IMR-90 (cell line): ENCODE measurements around the gene BEGAIN. TPM values are rescaled to one million over a fixed set of nuclear protein-coding genes. Genes with fewer than 3 reads are reported as not detected.

ENCODE experiments used
- ATAC-seq: fragments of 200-7000 bp; cut with Tn5 transposase; 2 replicates; pipeline ENCODE4 v1.9.1; 2020; ENCODE audit warnings: low read depth, mild to moderate bottlenecking, moderate library complexity
- BruUV-seq: library from RNA; stranded (reverse); fragments of 400-500 nt; replicated peaks from 2 replicates; lab custom pipeline; 2021; lab: Mats Ljungman, UMichigan
- CTCF ChIA-PET: fragments of 300-600 bp; formaldehyde crosslinking; extraction: SDS; loops from one replicate; lab custom pipeline; 2021; ENCODE audit warnings: antibody characterized with exemption; lab: Yijun Ruan, JAX
- POLR2A ChIA-PET: fragments of 300-600 bp; sonication (Branson Sonifier 250); formaldehyde crosslinking; loops from one replicate; lab custom pipeline; 2022; ENCODE audit warnings: antibody characterized with exemption; ENCODE audit not compliant: unreplicated experiment; lab: Charles Lee
- DNase-seq: peaks from one replicate; pipeline ENCODE4 v3.0.0; 2013
- H2AFZ ChIP-seq: replicated peaks from 2 replicates; pipeline ENCODE3; 2013; ENCODE audit warnings: low read length, mild to moderate bottlenecking; ENCODE audit not compliant: poor library complexity
- H2AK5ac ChIP-seq: 2 replicates; pipeline ENCODE4 v1.6.1; 2013; ENCODE audit warnings: low read depth, low read length, inconsistent platforms
- H2AK9ac ChIP-seq: replicated peaks from 2 replicates; pipeline ENCODE3; 2013; ENCODE audit warnings: mild to moderate bottlenecking, low read depth, low read length, moderate library complexity; ENCODE audit not compliant: poor library complexity
- H2BK120ac ChIP-seq: 2 replicates; pipeline ENCODE4 v1.6.1; 2013; ENCODE audit warnings: low read depth, low read length, inconsistent platforms
- H2BK15ac ChIP-seq: 3 replicates; pipeline ENCODE4 v1.6.1; 2013; ENCODE audit warnings: low read depth, low read length, inconsistent platforms
- H2BK20ac ChIP-seq: 2 replicates; pipeline ENCODE4 v1.6.1; 2013; ENCODE audit warnings: low read depth, mild to moderate bottlenecking, inconsistent platforms, low read length, moderate library complexity
- H2BK5ac ChIP-seq: 2 replicates; pipeline ENCODE4 v1.6.1; 2013; ENCODE audit warnings: mild to moderate bottlenecking, low read depth, low read length, inconsistent platforms; ENCODE audit not compliant: poor library complexity, severe bottlenecking
- H3K14ac ChIP-seq: replicated peaks from 2 replicates; pipeline ENCODE4 v1.6.1; 2013; ENCODE audit warnings: low read depth, low read length, inconsistent platforms
- H3K18ac ChIP-seq: 2 replicates; pipeline ENCODE4 v1.6.1; 2013; ENCODE audit warnings: low read depth, low read length, control low read depth
- H3K23ac ChIP-seq: 2 replicates; pipeline ENCODE4 v1.6.1; 2013; ENCODE audit warnings: low read depth, low read length, inconsistent platforms
- H3K27ac ChIP-seq: 2 replicates; pipeline ENCODE4 v1.5.1; 2013; ENCODE audit warnings: mild to moderate bottlenecking, control low read depth, low read length; ENCODE audit not compliant: insufficient read depth
- H3K27me3 ChIP-seq: 2 replicates; pipeline ENCODE4 v1.6.1; 2013; ENCODE audit warnings: low read length; ENCODE audit not compliant: control insufficient read depth, insufficient read depth
- H3K36me3 ChIP-seq: 2 replicates; pipeline ENCODE4 v1.6.1; 2013; ENCODE audit warnings: low read length, mixed read lengths; ENCODE audit not compliant: control insufficient read depth, insufficient read depth
- H3K4ac ChIP-seq: 2 replicates; pipeline ENCODE4 v1.6.1; 2013; ENCODE audit warnings: low read depth, low read length, inconsistent platforms
- H3K4me1 ChIP-seq: 2 replicates; pipeline ENCODE4 v1.6.1; 2013; ENCODE audit warnings: low read length, mixed read lengths; ENCODE audit not compliant: control insufficient read depth, insufficient read depth
- H3K4me2 ChIP-seq: 2 replicates; pipeline ENCODE4 v1.6.1; 2013; ENCODE audit warnings: low read depth, mild to moderate bottlenecking, control low read depth, low read length, moderate library complexity
- H3K4me3 ChIP-seq: 2 replicates; pipeline ENCODE4 v1.5.1; 2013; ENCODE audit warnings: low read depth, mild to moderate bottlenecking, control low read depth, low read length, moderate library complexity; ENCODE audit not compliant: insufficient read depth
- H3K56ac ChIP-seq: 2 replicates; pipeline ENCODE4 v1.6.1; 2013; ENCODE audit warnings: low read length, inconsistent platforms; ENCODE audit not compliant: insufficient read depth; ENCODE audit errors: extremely low read depth
- H3K79me1 ChIP-seq, 2 experiments: 2 replicates each; pipeline ENCODE4 v1.6.1; 2013; ENCODE audit warnings: low read length in 2 of 2, inconsistent platforms in 1 of 2, low read depth in 1 of 2
- H3K9ac ChIP-seq: 2 replicates; pipeline ENCODE4 v1.6.1; 2013; ENCODE audit warnings: low read depth, low read length, control low read depth
- H3K9me1 ChIP-seq: 2 replicates; pipeline ENCODE4 v1.6.1; 2013; ENCODE audit warnings: low read length, inconsistent platforms; ENCODE audit not compliant: insufficient read depth
- H3K9me3 ChIP-seq: 2 replicates; pipeline ENCODE4 v1.6.1; 2013; ENCODE audit warnings: low read length; ENCODE audit not compliant: control insufficient read depth, insufficient read depth
- H4K20me1 ChIP-seq: 2 replicates; pipeline ENCODE4 v1.6.1; 2013; ENCODE audit warnings: low read length, inconsistent platforms; ENCODE audit not compliant: insufficient read depth
- H4K5ac ChIP-seq: 2 replicates; pipeline ENCODE4 v1.6.1; 2013; ENCODE audit warnings: mild to moderate bottlenecking, low read depth, low read length, control low read depth
- H4K8ac ChIP-seq, 2 experiments: 2 replicates each; pipeline ENCODE4 v1.6.1; 2013; ENCODE audit warnings: low read depth in 2 of 2, low read length in 2 of 2, control low read depth in 1 of 2, inconsistent platforms in 1 of 2
- H4K91ac ChIP-seq: 2 replicates; pipeline ENCODE4 v1.6.1; 2013; ENCODE audit warnings: low read depth, low read length, inconsistent platforms; ENCODE audit not compliant: insufficient read depth
- CHD1 ChIP-seq: IDR thresholded peaks from 2 replicates; pipeline ENCODE4 v1.6.1; 2012; ENCODE audit warnings: low read depth, low read length, improper control_type of control experiment
- CTCF ChIP-seq: conservative IDR thresholded peaks from 2 replicates; pipeline ENCODE4 v1.5.1; 2012; ENCODE audit warnings: mild to moderate bottlenecking, low read depth, low read length, improper control_type of control experiment
- ELK1 ChIP-seq: fragments of 150-350 bp; IDR thresholded peaks from 2 replicates; pipeline ENCODE4 v1.6.1; 2016; ENCODE audit warnings: low read depth, mild to moderate bottlenecking, low read length, moderate library complexity, borderline replicate concordance
- MXI1 ChIP-seq: IDR thresholded peaks from 2 replicates; pipeline ENCODE4 v1.6.1; 2012; ENCODE audit warnings: low read depth, mild to moderate bottlenecking, low read length, moderate library complexity, borderline replicate concordance
- NFE2L2 ChIP-seq: fragments of 150-350 bp; IDR thresholded peaks from 2 replicates; pipeline ENCODE4 v1.6.1; 2016; ENCODE audit warnings: low read depth, mild to moderate bottlenecking, low read length
- POLR2A ChIP-seq: IDR thresholded peaks from 2 replicates; pipeline ENCODE4 v1.6.1; 2012; ENCODE audit warnings: mild to moderate bottlenecking, low read depth, low read length
- RCOR1 ChIP-seq: IDR thresholded peaks from 2 replicates; pipeline ENCODE4 v1.6.1; 2012; ENCODE audit warnings: mild to moderate bottlenecking, low read length, improper control_type of control experiment; ENCODE audit not compliant: insufficient replicate concordance
- RFX5 ChIP-seq: IDR thresholded peaks from 2 replicates; pipeline ENCODE4 v1.8.0; 2012; ENCODE audit warnings: low read depth, mild to moderate bottlenecking, low read length, moderate library complexity
- WGBS, 2 experiments: methylation state at CpG; one replicate each; pipeline versions ENCODE4 v1.1.5 to v1.1.7; 2013; ENCODE audit warnings: missing lambda C conversion rate in 2 of 2; ENCODE audit not compliant: insufficient read length in 1 of 2; ENCODE audit errors: extremely low coverage in 2 of 2; 5-methylcytosine and 5-hydroxymethylcytosine counted together
- dilution Hi-C: fragments of 300-500 bp; cut with HindIII; formaldehyde crosslinking; loops from one replicate; pipeline ENCODE4 v1.14.3; 2018; ENCODE audit warnings: low sequenced_read_pairs; ENCODE audit not compliant: unreplicated experiment
- in situ Hi-C: fragments of 300-500 bp; cut with MboI; formaldehyde crosslinking; loops from 3 replicates; pipeline ENCODE4 v1.14.3; 2019; ENCODE audit warnings: low sequenced_read_pairs, inconsistent platforms, mixed read lengths
- intact Hi-C: fragments of 100-400 bp; cut with micrococcal nuclease; formaldehyde crosslinking; loops from 2 replicates; pipeline ENCODE4 v1.10.0; 2022
- polyA plus RNA-seq, 3 experiments: library from polyadenylated mRNA; depleted of rRNA; stranded (reverse); fragments of >200 nt; gene quantifications; 2 replicates each; pipeline ENCODE4 v1.2.3, GENCODE V29; 2012; ENCODE audit warnings: low replicate concordance in 1 of 3
- total RNA-seq: library from RNA; depleted of rRNA; stranded (reverse); fragments of >200 nt; gene quantifications from 2 replicates; pipeline ENCODE4 v1.2.3, GENCODE V29; 2012

Gene BEGAIN
- total and polyA plus RNA-seq, 2 of the 4 experiments (the other 2 are of a cell fraction): 0.18 to 0.99 TPM

- TF ChIP-seq MXI1: no peak
- no peak for TF ChIP-seq POLR2A
These were observed 43.5 kb downstream of the BEGAIN start (continued) for GRCh38 chr14:100543471-100544455.

GRCh38 chr14:100542619-100543205 lies 44.5 kb downstream of the BEGAIN start:
- ATAC-seq (no peak), DNase-seq (no peak)
- H3K9me1 ChIP-seq: no peaks in the 10 kb centered on the region
- H4K8ac ChIP-seq: no peak overlapping the region
- no peak overlapping the region for H2BK15ac ChIP-seq
- H2AFZ ChIP-seq: no peak overlapping the region
- H2BK120ac ChIP-seq: no peak overlapping the region
- H3K56ac ChIP-seq: no peak overlapping the region
- H4K91ac ChIP-seq: no peak overlapping the region
- no peaks in the 10 kb centered on the region for H3K4me1 ChIP-seq
- H3K4me2 ChIP-seq: no peak overlapping the region
- BruUV-seq: no TSS peak
- ChIA-PET CTCF (interaction anchor here (0.6 kb wide), 1 partner anchor 1138 kb away, joined by 3 read pairs; no protein-coding TSS in a partner anchor), POLR2A (no interaction called here)
- H3K4ac ChIP-seq: no peak overlapping the region
- dilution Hi-C loops (no loop called here), intact Hi-C loops (no loop called here), in situ Hi-C loops (no loop called here)
- H3K79me1 ChIP-seq: no peaks in the 10 kb centered on the region
- WGBS, 2 experiments: 75% methylated on average over 6 of the region's 12 CpGs; no CpG with 5 or more reads in 1 of the 2 experiments
- peaks cover 15% of the 10 kb centered on the region; the same call in 1 of the 2 replicates for H3K27me3 ChIP-seq
- H3K36me3 ChIP-seq: no peaks in the 10 kb centered on the region
- H2BK5ac ChIP-seq: no peak overlapping the region
- no peak overlapping the region for H4K5ac ChIP-seq
- H3K9ac ChIP-seq: no peak overlapping the region
- H3K4me3 ChIP-seq: no peak overlapping the region
- no peak overlapping the region for H3K27ac ChIP-seq
- no peak overlapping the region for H2BK20ac ChIP-seq
- no peak for TF ChIP-seq NFE2L2
- no peak for TF ChIP-seq ELK1
- no peak for TF ChIP-seq CTCF
- no peak for TF ChIP-seq MXI1
- TF ChIP-seq CHD1: no peak
- no peak for TF ChIP-seq RCOR1
- TF ChIP-seq RFX5: no peak
- 0 out of 2 replicates have a peak, but pooled peaks cover 5% of the 10 kb centered on the region for H4K20me1 ChIP-seq
- H3K9me3 ChIP-seq: no peaks in the 10 kb centered on the region
- H3K18ac ChIP-seq: no peak overlapping the region
- H2AK5ac ChIP-seq: no peak overlapping the region
- H3K23ac ChIP-seq: no peak overlapping the region
- no peak overlapping the region for H3K14ac ChIP-seq
- no peak overlapping the region for H2AK9ac ChIP-seq
